Osteoblast (primary cell): ENCODE results near the gene YBX2. TPM values are rescaled to one million over a fixed set of nuclear protein-coding genes. Genes with fewer than 3 reads are reported as not detected.

ENCODE experiments used
- DNase-seq: peaks from one replicate; pipeline ENCODE4 v3.0.0; 2011; ENCODE audit warnings: low spot score, mixed read lengths; ENCODE audit not compliant: insufficient read length; ENCODE audit errors: missing footprints
- H2AFZ ChIP-seq: 2 replicates; pipeline ENCODE4 v1.6.0; 2011; ENCODE audit warnings: mild to moderate bottlenecking, low read length
- H3K27ac ChIP-seq: 2 replicates; pipeline ENCODE4 v1.5.1; 2011; ENCODE audit warnings: mild to moderate bottlenecking, low read depth, low read length, moderate library complexity
- H3K27me3 ChIP-seq: 2 replicates; pipeline ENCODE4 v1.6.0; 2012; ENCODE audit warnings: mild to moderate bottlenecking, control low read depth, inconsistent platforms, low read length, moderate library complexity; ENCODE audit not compliant: insufficient read depth
- H3K36me3 ChIP-seq: 2 replicates; pipeline ENCODE4 v1.5.1; 2011; ENCODE audit warnings: mild to moderate bottlenecking, low read length, control low read depth, moderate library complexity; ENCODE audit not compliant: insufficient read depth
- H3K4me1 ChIP-seq: 2 replicates; pipeline ENCODE4 v1.5.1; 2011; ENCODE audit warnings: mild to moderate bottlenecking, low read length, control low read depth, moderate library complexity; ENCODE audit not compliant: insufficient read depth
- H3K4me2 ChIP-seq: 2 replicates; pipeline ENCODE4 v1.6.0; 2011; ENCODE audit warnings: mild to moderate bottlenecking, low read length; ENCODE audit not compliant: insufficient read depth
- H3K4me3 ChIP-seq: fragments of 200-600 bp; sonication (generic); 3 replicates; pipeline ENCODE4 v1.5.1; 2012; ENCODE audit warnings: mild to moderate bottlenecking, low read length, inconsistent platforms; ENCODE audit not compliant: insufficient read depth
- H3K79me2 ChIP-seq: 2 replicates; pipeline ENCODE4 v1.6.0; 2012; ENCODE audit warnings: mild to moderate bottlenecking, low read length, control low read depth, inconsistent platforms; ENCODE audit not compliant: insufficient read depth
- H3K9me3 ChIP-seq: 2 replicates; pipeline ENCODE4 v1.5.1; 2011; ENCODE audit warnings: low read depth, low read length, control low read depth
- H4K20me1 ChIP-seq: 2 replicates; pipeline ENCODE4 v1.6.0; 2012; ENCODE audit warnings: mild to moderate bottlenecking, low read length, control low read depth; ENCODE audit not compliant: insufficient read depth
- CTCF ChIP-seq: IDR thresholded peaks from 2 replicates; pipeline ENCODE4 v1.5.1; 2011; ENCODE audit warnings: mild to moderate bottlenecking, low read depth, low read length, moderate library complexity; ENCODE audit errors: extremely low read depth
- total RNA-seq: library from RNA; depleted of rRNA; stranded (reverse); fragments of >200 nt; gene quantifications from 2 replicates; pipeline ENCODE4 v1.2.3, GENCODE V29; 2012

The YBX2 gene
- total RNA-seq, 1 donor, result not detected

GRCh38 chr17:7290685-7291084, 3.8 kb downstream of the YBX2 start:
- no peak for TF ChIP-seq CTCF
- peaks cover 2% of the 10 kb centered on the region for H4K20me1 ChIP-seq
- peaks cover 57% of the 10 kb centered on the region for H3K27me3 ChIP-seq
- no peak overlapping the region for H3K4me2 ChIP-seq
- no peaks in the 10 kb centered on the region for H3K4me1 ChIP-seq
- H3K79me2 ChIP-seq, result no peaks in the 10 kb centered on the region
- DNase-seq, result peak; percentile 66
- H3K4me3 ChIP-seq, result no peak overlapping the region
- no peaks in the 10 kb centered on the region for H3K9me3 ChIP-seq
- no peak overlapping the region for H2AFZ ChIP-seq
- no peak overlapping the region for H3K27ac ChIP-seq
- no peaks in the 10 kb centered on the region for H3K36me3 ChIP-seq

- no peak overlapping the region for H3K4me2 ChIP-seq
- H2AFZ ChIP-seq, result no peak overlapping the region
- no peaks in the 10 kb centered on the region for H3K36me3 ChIP-seq
- H3K9me3 ChIP-seq, result no peaks in the 10 kb centered on the region
- H3K27me3 ChIP-seq, result peaks cover 59% of the 10 kb centered on the region
- no peak overlapping the region for H3K27ac ChIP-seq
- H4K20me1 ChIP-seq, result no peaks in the 10 kb centered on the region
- DNase-seq, result peak; percentile 29
- H3K4me1 ChIP-seq, result no peaks in the 10 kb centered on the region
- H3K79me2 ChIP-seq, result no peaks in the 10 kb centered on the region
- no peak for TF ChIP-seq CTCF
- H3K4me3 ChIP-seq, result no peak overlapping the region
Measured at GRCh38 chr17:7290166-7290565, 4.3 kb downstream of the YBX2 start.

GRCh38 chr17:7289256-7290032, 5.0 kb downstream of the YBX2 start:
- peaks cover 57% of the 10 kb centered on the region for H3K27me3 ChIP-seq
- DNase-seq, result peak; percentile 77
- H4K20me1 ChIP-seq, result no peaks in the 10 kb centered on the region
- no peak overlapping the region for H2AFZ ChIP-seq
- H3K36me3 ChIP-seq, result no peaks in the 10 kb centered on the region
- H3K27ac ChIP-seq, result no peak overlapping the region
- H3K4me1 ChIP-seq, result no peaks in the 10 kb centered on the region
- no peak overlapping the region for H3K4me3 ChIP-seq
- H3K9me3 ChIP-seq, result no peaks in the 10 kb centered on the region
- no peaks in the 10 kb centered on the region for H3K79me2 ChIP-seq
- TF ChIP-seq CTCF, result no peak
- no peak overlapping the region for H3K4me2 ChIP-seq

GRCh38 chr17:7285679-7286078, 8.8 kb downstream of the YBX2 start:
- Histone ChIP-seq H3K4me3 (no peak overlapping the region), H3K4me2 (no peak overlapping the region), H2AFZ (no peak overlapping the region), H3K4me1 (peaks cover 6% of the 10 kb centered on the region), H3K27me3 (peaks cover 54% of the 10 kb centered on the region), H3K27ac (no peak overlapping the region), H3K79me2 (no peaks in the 10 kb centered on the region), H4K20me1 (no peaks in the 10 kb centered on the region), H3K9me3 (no peaks in the 10 kb centered on the region), H3K36me3 (no peaks in the 10 kb centered on the region)
- no peak for TF ChIP-seq CTCF
- DNase-seq, result peak; percentile 48
